DOHH2 (cell line): Measurements from ENCODE around the gene CKB.

ENCODE experiments used
- H3F3A ChIP-seq: fragments of 200-600 bp; sonication (generic), shearing (Covaris generic); 2 replicates; pipeline ENCODE4 v1.6.0; 2016; ENCODE audit warnings: antibody characterized with exemption, mild to moderate bottlenecking; ENCODE audit not compliant: control insufficient read depth, insufficient read depth
- H3K27ac ChIP-seq: fragments of 200-600 bp; sonication (generic); 2 replicates; pipeline ENCODE4 v1.5.1; 2014; ENCODE audit warnings: low read depth, mild to moderate bottlenecking, low read length, moderate library complexity
- H3K27me3 ChIP-seq: fragments of 200-600 bp; sonication (generic); 2 replicates; pipeline ENCODE4 v1.6.1; 2014; ENCODE audit warnings: mild to moderate bottlenecking, low read length, mixed read lengths; ENCODE audit not compliant: control insufficient read depth
- H3K36me3 ChIP-seq: fragments of 200-600 bp; sonication (generic); 2 replicates; pipeline ENCODE4 v1.6.1; 2014; ENCODE audit warnings: mild to moderate bottlenecking, low read length, moderate library complexity, mixed read lengths; ENCODE audit not compliant: control insufficient read depth
- H3K4me1 ChIP-seq: fragments of 200-600 bp; sonication (generic); 2 replicates; pipeline ENCODE4 v1.6.1; 2014; ENCODE audit warnings: mild to moderate bottlenecking, low read length, mixed read lengths; ENCODE audit not compliant: control insufficient read depth
- H3K4me2 ChIP-seq: fragments of 200-600 bp; sonication (generic); 2 replicates; pipeline ENCODE4 v1.6.0; 2014; ENCODE audit warnings: mild to moderate bottlenecking, low read length, moderate library complexity
- H3K4me3 ChIP-seq: fragments of 200-600 bp; sonication (generic); 2 replicates; pipeline ENCODE4 v1.5.1; 2014; ENCODE audit warnings: mild to moderate bottlenecking, low read length, mixed read lengths
- H3K79me2 ChIP-seq: fragments of 200-600 bp; sonication (generic); 2 replicates; pipeline ENCODE4 v1.6.1; 2014; ENCODE audit warnings: mild to moderate bottlenecking, low read length, mixed read lengths; ENCODE audit not compliant: control insufficient read depth
- H3K9me2 ChIP-seq: fragments of 200-600 bp; sonication (generic); replicated peaks from 2 replicates; pipeline ENCODE4 v1.6.1; 2014; ENCODE audit warnings: mild to moderate bottlenecking, low read length, mixed read lengths; ENCODE audit not compliant: control insufficient read depth
- H3K9me3 ChIP-seq: fragments of 200-600 bp; sonication (generic); 2 replicates; pipeline ENCODE4 v1.6.1; 2014; ENCODE audit warnings: antibody characterized with exemption, low read length, mixed read lengths; ENCODE audit not compliant: control insufficient read depth, insufficient read depth
- H4K20me1 ChIP-seq: fragments of 200-600 bp; sonication (generic); 2 replicates; pipeline ENCODE4 v1.6.0; 2014; ENCODE audit warnings: low read depth, mild to moderate bottlenecking, antibody characterized with exemption, low read length, moderate library complexity; ENCODE audit not compliant: control insufficient read depth, insufficient read depth
- CTCF ChIP-seq: fragments of 200-600 bp; sonication (generic); IDR thresholded peaks from one replicate; pipeline ENCODE4 v1.5.1; 2014; ENCODE audit warnings: antibody characterized with exemption, mild to moderate bottlenecking, low read depth, low read length; ENCODE audit not compliant: poor library complexity, severe bottlenecking
- EZH2phosphoT487 ChIP-seq: fragments of 200-600 bp; sonication (generic); IDR thresholded peaks from 2 replicates; pipeline ENCODE4 v1.6.1; 2017; ENCODE audit warnings: borderline replicate concordance, mild to moderate bottlenecking, antibody characterized with exemption, low read length, moderate library complexity, mixed read lengths

CKB gene

GRCh38 chr14:103518422-103519042, 4.1 kb downstream of the CKB start:
- TF ChIP-seq CTCF (peak; percentile 98), EZH2phosphoT487 (no peak)
- Histone ChIP-seq H3F3A (peaks cover 11% of the 10 kb centered on the region), H3K27ac (no peak overlapping the region), H3K4me2 (no peak overlapping the region), H3K9me2 (no peaks in the 10 kb centered on the region), H3K79me2 (no peaks in the 10 kb centered on the region), H3K4me3 (no peak overlapping the region), H3K36me3 (no peaks in the 10 kb centered on the region), H3K4me1 (peaks cover 23% of the 10 kb centered on the region), H3K27me3 (peaks cover 25% of the 10 kb centered on the region), H4K20me1 (0 out of 2 replicates have a peak, but pooled peaks cover 6% of the 10 kb centered on the region), H3K9me3 (no peaks in the 10 kb centered on the region)

- Histone ChIP-seq H4K20me1 (0 out of 2 replicates have a peak, but pooled peaks cover 6% of the 10 kb centered on the region), H3K9me2 (no peaks in the 10 kb centered on the region), H3K4me2 (no peak overlapping the region), H3K36me3 (no peaks in the 10 kb centered on the region), H3K27me3 (peaks cover 25% of the 10 kb centered on the region), H3F3A (peaks cover 11% of the 10 kb centered on the region), H3K4me3 (no peak overlapping the region), H3K79me2 (no peaks in the 10 kb centered on the region), H3K27ac (no peak overlapping the region), H3K4me1 (peaks cover 23% of the 10 kb centered on the region), H3K9me3 (no peaks in the 10 kb centered on the region)
- TF ChIP-seq EZH2phosphoT487 (no peak), CTCF (no peak)
Measured at GRCh38 chr14:103517721-103518421, 4.8 kb downstream of the CKB start.

- TF ChIP-seq EZH2phosphoT487 (no peak), CTCF (no peak)
- Histone ChIP-seq H3K27me3 (peaks cover 24% of the 10 kb centered on the region), H3K9me2 (no peaks in the 10 kb centered on the region), H4K20me1 (0 out of 2 replicates have a peak, but pooled peaks cover 6% of the 10 kb centered on the region), H3K79me2 (no peaks in the 10 kb centered on the region), H3K4me1 (peaks cover 23% of the 10 kb centered on the region), H3K27ac (no peak overlapping the region), H3K4me3 (no peak overlapping the region), H3F3A (peaks cover 11% of the 10 kb centered on the region), H3K36me3 (no peaks in the 10 kb centered on the region), H3K4me2 (no peak overlapping the region), H3K9me3 (no peaks in the 10 kb centered on the region)
Measured at GRCh38 chr14:103517174-103517566, 5.5 kb downstream of the CKB start.
